Tibial artery (tissue), 4 donors: ENCODE data around the gene TMTC1.

ENCODE experiments used
- DNase-seq, 2 donors: peaks; one replicate each; pipeline ENCODE4 v3.0.0-alpha.2; 2019
- H3K27ac ChIP-seq, 2 donors: fragments of 200-600 bp; sonication (generic) in 1 of 2; 1 replicate in 1 of 2; 2 replicates in 1 of 2; pipeline ENCODE4 v1.5.1; 2018 to 2019; ENCODE audit warnings: mild to moderate bottlenecking in 1 of 2
- H3K27me3 ChIP-seq, 2 donors: fragments of 200-600 bp; sonication (generic) in 1 of 2; one replicate each; pipeline versions ENCODE4 v1.5.1 to v1.6.0; 2016 to 2019
- H3K36me3 ChIP-seq, 3 donors: fragments of 200-600 bp; sonication (generic) in 2 of 3; one replicate each; pipeline ENCODE4 v1.5.1; 2016 to 2019; ENCODE audit warnings: mild to moderate bottlenecking in 2 of 3
- H3K4me1 ChIP-seq, 4 donors: fragments of 200-600 bp; sonication (generic) in 2 of 4; 1 replicate in 3 of 4; 2 replicates in 1 of 4; pipeline ENCODE4 v1.5.1; 2016 to 2019
- H3K4me3 ChIP-seq, 2 donors: fragments of 200-600 bp; sonication (generic) in 1 of 2; 1 replicate in 1 of 2; 2 replicates in 1 of 2; pipeline ENCODE4 v1.5.1; 2018 to 2019; ENCODE audit warnings: mild to moderate bottlenecking in 2 of 2
- H3K9me3 ChIP-seq, 3 donors: fragments of 200-600 bp; sonication (generic) in 1 of 3; one replicate each; pipeline ENCODE4 v1.5.1; 2016 to 2019
- intact Hi-C: fragments of 100-400 bp; cut with DNase I; formaldehyde crosslinking; loops from one replicate; pipeline ENCODE4 v1.15.0; 2023; ENCODE audit warnings: low total_unique reads
- TF ChIP-seq, protein P1 (sequence below), 2 experiments: fragments of 200-600 bp in 1 of 2; fragments of 450-650 bp in 1 of 2; IDR thresholded peaks; one replicate each; pipeline ENCODE4 v1.5.1; 2017 to 2019; ENCODE audit warnings: antibody characterized with exemption in 2 of 2, mild to moderate bottlenecking in 1 of 2, moderate library complexity in 1 of 2

The TMTC1 gene

DNA sequence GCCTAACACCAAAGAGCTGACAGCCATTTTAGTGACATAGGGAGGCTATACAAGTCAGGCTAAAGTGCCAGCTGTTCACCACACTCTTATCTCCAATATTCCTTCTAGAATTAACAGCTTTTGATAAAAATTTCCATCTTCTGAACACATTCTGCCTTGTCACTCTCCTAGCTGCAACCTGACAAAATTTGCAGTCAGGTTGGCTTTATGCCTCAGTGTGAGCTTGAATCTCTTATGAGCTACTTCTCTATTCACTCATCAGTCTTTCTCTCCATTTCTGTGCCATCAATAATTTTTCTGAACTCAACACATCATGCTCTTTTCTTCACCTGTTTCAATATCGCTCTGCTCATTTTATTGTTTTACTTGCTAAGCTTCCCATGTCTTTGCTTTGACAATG is 50.2 kb downstream of the TMTC1 start:
- no peaks in the 10 kb centered on the region for H3K9me3 ChIP-seq
- no peak for DNase-seq
- H3K4me1 ChIP-seq, result peaks cover 0 to 98% (median 52%) of the 10 kb centered on the region in 4 donors
- no peaks in the 10 kb centered on the region for H3K27me3 ChIP-seq
- TF ChIP-seq, protein P1, sequence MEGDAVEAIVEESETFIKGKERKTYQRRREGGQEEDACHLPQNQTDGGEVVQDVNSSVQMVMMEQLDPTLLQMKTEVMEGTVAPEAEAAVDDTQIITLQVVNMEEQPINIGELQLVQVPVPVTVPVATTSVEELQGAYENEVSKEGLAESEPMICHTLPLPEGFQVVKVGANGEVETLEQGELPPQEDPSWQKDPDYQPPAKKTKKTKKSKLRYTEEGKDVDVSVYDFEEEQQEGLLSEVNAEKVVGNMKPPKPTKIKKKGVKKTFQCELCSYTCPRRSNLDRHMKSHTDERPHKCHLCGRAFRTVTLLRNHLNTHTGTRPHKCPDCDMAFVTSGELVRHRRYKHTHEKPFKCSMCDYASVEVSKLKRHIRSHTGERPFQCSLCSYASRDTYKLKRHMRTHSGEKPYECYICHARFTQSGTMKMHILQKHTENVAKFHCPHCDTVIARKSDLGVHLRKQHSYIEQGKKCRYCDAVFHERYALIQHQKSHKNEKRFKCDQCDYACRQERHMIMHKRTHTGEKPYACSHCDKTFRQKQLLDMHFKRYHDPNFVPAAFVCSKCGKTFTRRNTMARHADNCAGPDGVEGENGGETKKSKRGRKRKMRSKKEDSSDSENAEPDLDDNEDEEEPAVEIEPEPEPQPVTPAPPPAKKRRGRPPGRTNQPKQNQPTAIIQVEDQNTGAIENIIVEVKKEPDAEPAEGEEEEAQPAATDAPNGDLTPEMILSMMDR (IDR thresholded peaks at IDR 0.05), result no peak
- no peak overlapping the region for H3K4me3 ChIP-seq
- H3K36me3 ChIP-seq, result peaks cover 0 to 5% (median 0%) of the 10 kb centered on the region in 3 donors
- peak overlapping the region; percentile 65 to 72 for H3K27ac ChIP-seq
- intact Hi-C loops, result no loop called here

DNA sequence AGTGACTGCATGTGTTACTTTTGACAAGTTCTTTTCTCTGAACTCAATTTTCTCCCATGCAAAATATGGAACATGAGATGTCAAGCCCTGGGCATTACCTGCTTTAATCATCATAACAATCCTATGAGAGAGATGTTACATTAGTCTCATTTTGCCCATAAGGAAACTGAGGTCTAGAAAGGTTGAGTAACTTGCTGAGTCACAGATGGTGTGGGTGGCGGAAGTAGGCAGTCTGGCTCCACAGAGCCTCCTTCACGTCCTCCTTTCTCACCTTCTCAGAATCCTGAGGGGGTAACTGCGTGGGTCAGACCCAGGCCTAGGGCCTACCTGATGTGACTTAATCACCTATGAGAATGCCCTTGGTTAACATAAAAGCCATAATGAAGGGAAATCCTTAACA is 50.7 kb downstream of the TMTC1 start:
- H3K27ac ChIP-seq, result peak overlapping the region; percentile 65 to 72
- H3K4me1 ChIP-seq, result peaks cover 0 to 98% (median 52%) of the 10 kb centered on the region in 4 donors
- H3K36me3 ChIP-seq, result peaks cover 0 to 5% (median 0%) of the 10 kb centered on the region in 3 donors
- TF ChIP-seq, protein P1 (IDR thresholded peaks at IDR 0.05), result no peak
- no peak overlapping the region for H3K4me3 ChIP-seq
- no peak for DNase-seq
- H3K27me3 ChIP-seq, result no peaks in the 10 kb centered on the region
- intact Hi-C loops, result no loop called here
- H3K9me3 ChIP-seq, result no peaks in the 10 kb centered on the region

DNA sequence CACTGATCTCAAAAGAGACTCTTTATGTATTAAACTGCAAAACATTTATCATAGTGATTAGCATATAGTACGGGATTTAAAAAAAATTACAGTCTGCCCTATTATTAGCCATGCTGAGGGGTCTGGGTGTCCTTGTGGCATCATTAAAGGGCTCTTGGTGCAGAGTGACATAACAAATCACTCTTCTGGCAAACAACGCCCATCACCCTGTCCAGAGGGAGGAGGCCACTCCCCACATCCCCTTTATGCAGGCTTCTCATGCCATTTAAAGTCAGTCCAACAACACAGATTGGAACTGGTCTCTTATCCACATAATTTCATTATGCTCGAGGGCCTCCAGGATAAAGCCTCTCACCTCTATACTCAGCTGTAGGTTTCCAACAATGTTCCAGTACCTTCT is 51.1 kb downstream of the TMTC1 start:
- intact Hi-C loops, result no loop called here
- DNase-seq, result no peak
- Histone ChIP-seq H3K27me3 (no peaks in the 10 kb centered on the region), H3K4me3 (no peak overlapping the region), H3K27ac (peak overlapping the region; percentile 65 to 72), H3K4me1 (peaks cover 0 to 98% (median 51%) of the 10 kb centered on the region in 4 donors), H3K36me3 (peaks cover 0 to 5% (median 0%) of the 10 kb centered on the region in 3 donors), H3K9me3 (no peaks in the 10 kb centered on the region)
- TF ChIP-seq, protein P1 (IDR thresholded peaks at IDR 0.05), result no peak

DNA sequence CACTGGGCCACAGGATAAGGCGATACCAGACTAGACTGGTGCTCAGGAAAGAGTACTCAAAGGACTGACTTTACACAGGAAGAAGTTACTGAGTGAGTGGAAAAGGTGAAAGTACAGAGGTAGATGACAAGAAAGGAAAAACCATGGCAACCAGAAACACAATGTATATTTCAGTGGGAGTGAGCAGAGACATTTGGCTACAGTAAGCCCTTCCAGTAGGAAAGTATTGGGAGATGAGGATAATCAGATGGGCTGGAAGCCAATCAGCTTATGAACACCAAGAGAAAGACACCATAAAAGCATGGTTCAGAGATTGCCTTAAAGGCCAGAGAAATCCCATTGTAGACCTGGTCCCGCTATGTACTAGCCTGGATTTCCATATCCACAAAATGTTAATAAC is 51.6 kb downstream of the TMTC1 start:
- TF ChIP-seq, protein P1 (IDR thresholded peaks at IDR 0.05), result no peak
- intact Hi-C loops, result no loop called here
- Histone ChIP-seq H3K4me1 (peaks cover 0 to 98% (median 52%) of the 10 kb centered on the region in 4 donors), H3K4me3 (no peak overlapping the region), H3K9me3 (no peaks in the 10 kb centered on the region), H3K36me3 (peaks cover 0 to 5% (median 0%) of the 10 kb centered on the region in 3 donors), H3K27me3 (no peaks in the 10 kb centered on the region), H3K27ac (peak overlapping the region; percentile 65 to 72)
- no peak for DNase-seq

DNA sequence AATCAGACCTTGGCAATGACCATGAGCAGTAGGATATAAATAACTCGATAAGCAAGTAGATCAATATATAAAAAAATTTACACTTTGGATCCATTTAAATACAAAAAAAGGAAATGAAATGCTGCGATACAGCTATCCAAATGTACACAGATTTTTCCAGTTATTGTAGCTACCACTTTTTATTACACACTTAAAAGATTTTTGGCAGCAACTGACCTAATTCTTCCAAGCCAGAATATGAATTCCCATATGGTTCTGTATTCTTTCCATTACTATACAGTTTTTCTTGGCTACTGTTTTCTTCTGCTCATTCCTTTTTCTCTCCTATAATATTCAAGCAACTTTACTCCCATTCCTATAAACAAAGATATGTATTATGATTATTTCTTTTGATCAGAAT is 52.2 kb downstream of the TMTC1 start:
- peak overlapping the region; percentile 38 to 72 for H3K27ac ChIP-seq
- peaks cover 0 to 98% (median 56%) of the 10 kb centered on the region in 4 donors for H3K4me1 ChIP-seq
- H3K27me3 ChIP-seq, result no peaks in the 10 kb centered on the region
- intact Hi-C loops, result no loop called here
- peaks cover 0 to 5% (median 0%) of the 10 kb centered on the region in 3 donors for H3K36me3 ChIP-seq
- TF ChIP-seq, protein P1 (IDR thresholded peaks at IDR 0.05), result no peak
- no peak overlapping the region for H3K4me3 ChIP-seq
- DNase-seq, result no peak
- H3K9me3 ChIP-seq, result no peaks in the 10 kb centered on the region

DNA sequence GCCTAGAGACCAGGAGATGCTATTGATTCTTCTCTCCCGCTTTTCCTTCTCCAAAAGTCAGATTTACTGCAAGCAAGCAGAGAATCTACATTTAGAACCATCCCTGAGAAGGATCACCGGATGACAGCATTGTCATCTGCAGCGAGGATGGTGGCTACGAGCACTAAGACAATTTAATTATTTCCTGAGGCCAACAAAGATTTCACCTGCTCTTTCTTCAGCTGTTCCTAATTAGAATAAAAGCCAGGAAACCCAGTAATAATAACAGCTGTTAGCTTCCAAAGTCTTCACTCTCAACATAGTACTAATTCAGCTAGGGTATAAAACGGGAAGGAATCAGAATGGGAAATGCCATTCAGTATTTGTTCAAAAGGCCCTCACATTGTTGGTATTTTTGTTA is 53.3 kb downstream of the TMTC1 start:
- no peaks in the 10 kb centered on the region for H3K9me3 ChIP-seq
- TF ChIP-seq, protein P1 (IDR thresholded peaks at IDR 0.05), result no peak
- intact Hi-C loops, result no loop called here
- H3K4me1 ChIP-seq, result peaks cover 0 to 98% (median 57%) of the 10 kb centered on the region in 4 donors
- H3K36me3 ChIP-seq, result peaks cover 0 to 5% (median 0%) of the 10 kb centered on the region in 3 donors
- H3K27ac ChIP-seq, result peak overlapping the region; percentile 38 to 72
- no peaks in the 10 kb centered on the region for H3K27me3 ChIP-seq
- DNase-seq, result no peak
- H3K4me3 ChIP-seq, result no peak overlapping the region
